HT-29 (cell line): ENCODE results near the gene IQSEC3. TPM values are rescaled to one million over a fixed set of nuclear protein-coding genes. Genes with fewer than 3 reads are reported as not detected.
"Not testable (repeated sequence)": the region's sequence is repeated elsewhere in the genome, so short reads cannot be mapped to it uniquely, and the experiment has no call there.

ENCODE experiments used
- DNase-seq: peaks from one replicate; pipeline ENCODE4 v3.0.0-alpha.2; 2015; ENCODE audit warnings: low spot score
- total RNA-seq: library from RNA; depleted of rRNA; stranded (reverse); fragments of >200 nt; shearing (Covaris generic); gene quantifications from 2 replicates; pipeline ENCODE4 v1.2.3, GENCODE V29; 2014; rRNA removed

Gene IQSEC3
- not detected in 2 replicates for total RNA-seq

DNA sequence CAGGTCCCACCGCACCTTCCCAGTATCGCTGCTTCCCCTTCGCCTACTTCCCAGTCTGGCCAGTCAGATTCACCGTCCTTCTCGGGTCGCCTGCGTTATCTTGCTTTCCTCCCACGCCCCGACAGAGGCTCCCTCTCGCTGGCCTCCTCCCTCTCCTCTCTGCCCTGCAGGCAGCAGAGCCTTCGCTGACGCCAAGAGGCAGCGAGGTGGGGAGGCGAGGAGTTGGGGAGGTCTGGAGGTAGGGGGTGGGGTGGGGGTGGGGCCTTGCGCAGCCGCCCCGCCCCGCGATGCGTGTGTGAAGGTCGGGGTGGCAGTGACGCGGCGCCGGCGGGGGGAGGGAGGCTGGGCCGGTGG is at the start of gene IQSEC3:
Gene IQSEC3, plus strand, starts transcription at position 340 of the 354 bp plus-strand sequence. CDS start 116 bp downstream, outside the sequence.
- DNase-seq, result not testable (repeated sequence)

DNA sequence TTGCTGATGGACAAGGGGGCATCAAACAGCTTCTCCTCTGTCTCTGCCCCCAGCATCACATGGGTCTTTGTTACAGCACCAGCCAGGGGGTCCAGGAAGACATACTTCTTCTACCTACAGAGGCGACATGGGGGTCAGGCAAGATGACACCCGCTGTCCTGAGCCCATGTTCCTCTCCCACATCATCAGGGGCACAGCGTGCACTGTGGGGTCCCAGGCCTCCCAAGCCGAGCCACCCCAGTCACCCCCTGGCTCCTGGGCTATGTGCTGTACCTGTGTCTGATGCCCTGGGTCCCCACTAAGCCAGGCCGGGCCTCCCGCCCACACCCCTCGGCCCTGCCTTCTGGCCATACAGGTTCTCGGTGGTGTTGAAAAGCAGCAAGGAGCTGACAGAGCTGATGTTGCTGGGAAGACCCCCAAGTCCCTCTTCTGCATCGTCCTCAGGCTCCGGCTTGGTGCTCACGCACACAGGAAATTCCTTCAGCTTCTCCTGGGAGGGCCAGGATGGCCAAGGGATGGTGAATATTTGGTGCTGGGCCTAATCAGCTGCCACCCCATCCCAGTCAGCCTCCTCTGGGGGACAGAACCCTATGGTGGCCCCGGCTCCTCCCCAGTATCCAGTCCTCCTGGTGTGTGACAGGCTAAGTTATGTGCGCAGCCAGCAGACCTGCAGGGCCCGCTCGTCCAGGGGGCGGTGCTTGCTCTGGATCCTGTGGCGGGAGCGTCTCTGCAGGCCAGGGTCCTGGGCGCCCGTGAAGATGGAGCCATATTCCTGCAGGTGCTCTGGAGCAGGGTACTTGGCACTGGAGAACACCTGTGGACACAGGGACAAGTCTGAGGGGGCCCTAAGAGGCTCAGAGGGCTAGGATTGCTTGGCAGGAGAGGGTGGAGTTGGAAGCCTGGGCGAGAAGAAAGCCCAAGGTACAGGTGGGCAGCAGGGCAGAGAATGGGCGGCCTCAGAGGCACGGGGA is 48.9 kb upstream of the IQSEC3 start:
- not testable (repeated sequence) for DNase-seq

DNA sequence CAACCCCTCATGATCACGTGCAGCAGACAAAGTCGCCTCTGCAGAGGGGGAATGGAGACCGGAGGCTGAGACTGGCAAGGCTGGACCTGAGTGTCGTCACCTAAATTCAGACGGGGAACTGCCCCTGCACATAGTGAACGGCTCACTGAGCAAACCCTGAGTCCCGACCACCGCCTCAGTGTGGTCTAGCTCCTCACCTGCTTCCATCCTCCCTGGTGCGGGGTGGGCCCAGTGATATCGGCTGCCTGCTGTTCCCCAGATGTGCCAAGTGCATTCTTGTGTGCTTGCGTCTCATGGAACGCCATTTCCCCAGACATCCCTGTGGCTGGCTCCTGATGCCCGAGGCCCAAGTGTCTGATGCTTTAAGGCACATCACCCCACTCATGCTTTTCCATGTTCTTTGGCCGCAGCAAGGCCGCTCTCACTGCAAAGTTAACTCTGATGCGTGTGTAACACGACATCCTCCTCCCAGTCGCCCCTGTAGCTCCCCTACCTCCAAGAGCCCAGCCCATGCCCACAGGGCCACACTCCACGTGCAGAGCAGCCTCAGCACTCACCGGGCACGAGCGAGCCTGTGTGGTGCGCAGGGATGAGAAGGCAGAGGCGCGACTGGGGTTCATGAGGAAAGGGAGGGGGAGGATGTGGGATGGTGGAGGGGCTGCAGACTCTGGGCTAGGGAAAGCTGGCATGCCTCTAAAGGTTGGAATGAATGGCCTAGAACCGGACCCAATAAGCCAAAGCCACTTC is 47.6 kb upstream of the IQSEC3 start:
- DNase-seq, result not testable (repeated sequence)

DNA sequence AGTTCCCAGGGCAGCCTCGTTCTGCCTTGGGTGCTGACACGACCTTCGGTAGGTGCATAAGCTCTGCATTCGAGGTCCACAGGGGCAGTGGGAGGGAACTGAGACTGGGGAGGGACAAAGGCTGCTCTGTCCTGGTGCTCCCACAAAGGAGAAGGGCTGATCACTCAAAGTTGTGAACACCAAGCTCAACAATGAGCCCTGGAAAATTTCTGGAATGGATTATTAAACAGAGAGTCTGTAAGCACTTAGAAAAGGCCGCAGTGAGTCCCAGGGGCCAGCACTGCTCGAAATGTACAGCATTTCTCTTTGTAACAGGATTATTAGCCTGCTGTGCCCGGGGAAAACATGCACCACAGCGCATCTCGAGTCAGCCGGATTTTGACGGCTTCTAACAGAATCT is 46.7 kb upstream of the IQSEC3 start:
- not testable (repeated sequence) for DNase-seq

DNA sequence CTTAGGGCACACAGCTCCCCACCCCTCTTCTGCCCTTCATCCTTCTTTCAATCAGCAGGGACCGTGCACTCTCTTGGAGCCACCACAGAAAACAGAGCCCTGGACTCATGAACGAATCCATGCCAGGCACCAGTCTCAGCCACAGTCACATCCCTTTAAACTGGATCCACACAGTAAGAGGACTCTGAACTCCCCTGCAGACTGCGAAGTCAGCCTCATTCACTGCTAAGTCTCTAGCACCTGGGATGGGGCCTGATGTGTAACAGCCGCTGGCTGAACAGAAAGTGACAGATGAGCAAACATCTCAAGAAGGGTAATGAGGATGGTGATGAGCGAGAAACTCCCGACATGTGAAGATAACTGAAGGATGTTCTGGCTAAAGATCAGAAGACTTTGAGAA is 45.8 kb upstream of the IQSEC3 start:
- DNase-seq, result no peak

DNA sequence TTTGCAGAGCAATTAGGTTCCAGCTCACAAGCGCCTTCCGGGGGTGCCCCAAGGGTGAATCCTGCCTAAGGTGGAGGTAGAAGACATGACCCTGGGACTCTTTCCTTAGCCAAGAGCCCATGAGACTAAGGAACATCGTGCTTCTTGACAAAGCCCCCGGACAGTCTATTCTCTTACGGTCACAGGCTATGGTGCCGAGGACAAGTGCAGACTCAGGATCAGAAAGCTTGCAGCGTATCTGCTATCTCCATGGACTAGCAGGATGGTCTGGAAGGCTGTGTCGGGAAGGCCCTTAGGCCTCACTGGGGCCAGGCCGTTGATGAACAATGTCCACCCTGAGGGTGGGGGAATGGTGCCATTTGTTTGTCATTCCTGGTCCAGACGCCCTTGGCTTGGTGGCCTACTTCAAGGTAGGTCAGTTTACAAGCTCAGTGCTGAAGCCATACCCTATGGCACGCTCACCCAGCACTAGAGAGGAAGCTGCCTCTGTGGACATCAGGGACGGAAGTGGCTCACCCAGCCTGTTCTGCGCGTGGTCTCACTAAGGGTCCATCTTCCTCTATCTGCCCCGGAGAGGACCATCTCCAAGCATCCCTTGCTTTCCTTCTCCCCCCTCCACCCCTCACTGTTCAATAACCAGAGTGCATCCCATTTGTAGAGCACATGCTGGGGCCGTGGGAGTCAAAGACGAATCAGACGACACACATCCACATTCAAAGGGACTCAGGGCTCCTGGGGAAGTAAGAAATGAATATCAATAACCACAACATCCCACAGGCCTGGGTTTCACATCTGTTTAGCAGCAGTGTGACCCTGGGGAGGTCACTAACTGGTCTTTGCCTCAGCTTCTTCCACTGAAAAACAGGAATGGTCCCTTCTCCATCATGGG is 45.0 kb upstream of the IQSEC3 start:
- DNase-seq, result no peak

DNA sequence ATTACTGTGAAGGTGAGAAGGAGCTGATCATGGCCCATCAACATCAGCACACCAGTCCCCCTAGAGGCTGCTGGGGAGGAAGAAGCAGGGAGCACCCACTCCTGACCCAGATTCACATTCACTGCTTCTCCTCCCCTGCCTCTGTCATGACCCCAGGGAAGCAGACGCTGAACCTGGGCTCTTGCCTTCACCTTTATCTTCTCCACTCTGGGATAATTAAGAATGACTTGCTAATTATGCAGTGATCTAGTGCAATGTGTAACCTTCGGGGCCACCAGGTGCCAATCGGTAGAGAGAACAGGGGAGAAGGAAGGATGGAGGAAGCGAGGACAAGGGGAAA is 44.4 kb upstream of the IQSEC3 start:
- DNase-seq, result no peak

DNA sequence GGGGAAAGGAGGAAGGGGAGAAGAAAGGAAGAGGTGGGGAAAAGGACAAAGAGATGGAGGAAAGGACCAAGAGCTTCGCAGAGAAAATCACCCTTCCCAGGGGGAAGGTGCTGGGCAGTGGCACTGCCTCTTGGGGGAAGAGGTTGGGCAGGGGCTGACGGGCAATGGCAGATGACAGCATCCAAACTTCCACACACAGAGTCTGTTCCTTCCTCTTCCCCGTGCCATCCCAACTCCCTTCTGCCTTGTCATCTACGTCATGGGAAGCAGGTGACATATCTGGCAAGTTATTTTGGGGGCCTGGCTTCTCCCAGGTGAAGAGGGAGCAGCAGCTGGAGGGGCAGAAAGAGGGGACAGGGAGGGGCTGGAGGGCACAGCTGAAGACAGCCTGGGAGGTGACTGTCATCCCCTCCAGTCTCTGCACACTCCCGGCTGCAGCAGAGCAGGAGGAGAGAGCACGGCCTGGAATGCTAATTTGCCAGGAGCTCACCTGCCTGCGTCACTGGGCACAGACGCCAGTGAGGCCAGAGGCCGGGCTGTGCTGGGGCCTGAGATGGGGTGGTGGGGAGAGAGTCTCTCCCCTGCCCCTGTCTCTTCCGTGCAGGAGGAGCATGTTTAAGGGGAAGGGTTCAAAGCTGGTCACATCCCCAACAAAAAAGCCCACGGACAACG is 43.9 kb upstream of the IQSEC3 start:
- DNase-seq, result no peak

DNA sequence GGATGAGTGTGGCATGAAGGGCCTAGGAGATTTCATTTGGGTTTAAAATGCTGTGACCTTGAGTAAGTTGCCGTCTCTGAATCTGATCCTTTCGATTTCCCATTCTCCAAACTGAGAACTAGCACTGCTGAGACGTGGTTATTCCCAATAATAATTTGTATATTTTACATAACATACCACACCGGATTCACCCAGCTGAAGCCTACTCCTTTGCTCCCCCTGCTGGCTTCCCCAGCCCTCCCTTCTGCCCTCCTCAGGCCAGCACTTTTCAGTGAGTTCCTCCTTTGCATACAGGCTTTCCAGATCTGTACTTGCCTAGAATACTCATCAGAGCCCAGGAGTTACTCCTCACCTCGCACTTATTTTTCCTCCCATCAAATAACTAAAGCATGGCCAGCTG is 38.7 kb upstream of the IQSEC3 start:
- not testable (repeated sequence) for DNase-seq

DNA sequence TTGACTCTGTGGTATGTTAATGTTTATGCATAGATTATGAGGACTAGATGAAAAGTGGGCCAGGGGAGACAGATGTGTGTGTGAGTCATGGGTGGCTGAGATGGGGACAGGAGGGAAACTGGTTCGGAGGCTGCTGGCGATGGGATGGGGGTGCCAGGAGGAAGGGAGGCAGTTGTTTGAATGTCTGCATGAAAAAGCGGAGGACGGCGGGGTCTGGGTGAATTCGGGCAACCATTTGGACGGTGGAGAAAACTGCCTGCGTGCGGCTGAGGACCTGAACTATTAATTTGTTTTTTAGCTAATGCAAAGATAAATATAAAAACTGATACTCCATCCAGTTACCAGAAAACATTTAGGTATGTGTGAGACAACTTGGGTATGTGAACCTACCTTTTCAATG is 27.8 kb upstream of the IQSEC3 start:
- DNase-seq, result not testable (repeated sequence)

DNA sequence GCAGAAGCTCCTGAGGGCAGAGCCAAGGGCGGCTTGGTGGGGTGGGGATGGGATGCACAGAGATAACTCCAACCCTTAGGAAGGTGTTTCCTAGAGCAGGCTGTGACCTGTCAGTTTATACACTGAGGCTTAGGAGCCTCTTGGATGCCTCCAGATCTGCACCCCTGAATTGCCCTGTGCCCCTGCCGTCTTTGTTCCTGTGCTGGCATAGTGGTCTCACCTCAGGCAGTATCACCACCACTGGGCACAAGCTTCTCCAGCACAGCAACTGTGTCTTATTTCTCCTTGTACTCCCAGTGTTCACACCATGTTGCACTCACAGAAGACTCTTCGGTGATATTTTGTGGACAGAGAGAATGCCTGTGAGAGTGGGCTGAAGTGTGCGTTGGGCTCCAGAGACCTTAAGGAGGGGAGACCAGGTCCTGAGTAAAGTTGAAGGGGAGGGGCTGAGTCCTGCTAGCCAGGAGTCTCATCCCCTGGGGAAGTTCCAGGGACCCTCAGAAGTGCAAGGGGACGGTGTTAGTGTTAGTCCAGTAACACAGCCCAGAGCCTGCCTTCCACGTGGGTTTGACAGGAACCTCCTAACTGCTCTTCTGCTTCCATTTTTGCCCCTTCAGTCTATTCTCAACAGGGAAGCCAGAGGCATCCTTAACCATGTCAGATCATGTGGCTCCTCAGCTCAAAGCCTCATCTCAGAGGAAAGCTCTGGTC is 26.9 kb upstream of the IQSEC3 start:
- DNase-seq, result not testable (repeated sequence)

DNA sequence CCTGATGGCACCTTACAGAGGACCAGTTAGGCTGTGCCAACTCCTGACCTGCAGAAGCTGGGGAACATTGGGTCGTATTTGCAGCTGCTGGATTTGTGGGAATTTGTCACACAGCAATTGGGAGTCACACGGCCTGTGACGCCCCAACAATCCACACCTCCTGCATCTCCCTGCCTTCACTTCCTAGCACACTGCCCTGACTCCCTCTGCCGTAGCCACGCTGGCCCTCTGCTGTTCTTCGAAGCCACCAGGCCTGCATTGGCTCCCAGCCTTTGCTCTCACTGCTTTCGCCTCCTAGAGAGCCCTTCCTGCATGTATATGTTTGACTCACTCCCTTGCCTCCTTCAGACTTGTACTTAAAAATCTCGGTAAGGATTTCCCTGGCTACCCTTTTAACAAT is 22.2 kb upstream of the IQSEC3 start:
- DNase-seq, result not testable (repeated sequence)

DNA sequence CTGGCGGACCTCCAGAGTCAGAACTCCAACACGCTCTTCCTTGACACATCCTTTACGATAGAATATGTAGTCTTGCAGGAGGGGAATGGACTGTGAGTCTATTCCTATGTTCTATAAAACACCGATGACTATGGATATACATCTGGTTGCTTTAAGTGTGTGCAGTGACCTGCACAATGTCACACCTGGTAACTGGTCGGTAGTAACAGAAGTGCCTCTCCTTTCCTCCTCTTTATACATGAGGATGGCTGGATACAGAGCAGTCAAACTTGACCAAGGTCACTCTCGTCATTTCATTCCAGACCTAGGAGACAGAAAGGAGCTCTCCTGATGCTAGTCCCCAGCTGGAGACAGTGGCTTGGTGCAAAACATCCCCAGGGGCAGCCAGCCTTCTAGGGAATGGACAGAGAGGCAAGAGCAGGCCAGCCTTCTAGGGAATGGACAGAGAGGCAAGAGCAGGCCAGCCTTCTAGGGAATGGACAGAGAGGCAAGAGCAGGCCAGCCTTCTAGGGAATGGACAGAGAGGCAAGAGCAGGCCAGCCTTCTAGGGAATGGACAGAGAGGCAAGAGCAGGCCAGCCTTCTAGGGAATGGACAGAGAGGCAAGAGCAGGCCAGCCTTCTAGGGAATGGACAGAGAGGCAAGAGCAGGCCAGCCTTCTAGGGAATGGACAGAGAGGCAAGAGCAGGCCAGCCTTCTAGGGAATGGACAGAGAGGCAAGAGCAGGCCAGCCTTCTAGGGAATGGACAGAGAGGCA is 21.2 kb upstream of the IQSEC3 start:
- DNase-seq, result not testable (repeated sequence)

DNA sequence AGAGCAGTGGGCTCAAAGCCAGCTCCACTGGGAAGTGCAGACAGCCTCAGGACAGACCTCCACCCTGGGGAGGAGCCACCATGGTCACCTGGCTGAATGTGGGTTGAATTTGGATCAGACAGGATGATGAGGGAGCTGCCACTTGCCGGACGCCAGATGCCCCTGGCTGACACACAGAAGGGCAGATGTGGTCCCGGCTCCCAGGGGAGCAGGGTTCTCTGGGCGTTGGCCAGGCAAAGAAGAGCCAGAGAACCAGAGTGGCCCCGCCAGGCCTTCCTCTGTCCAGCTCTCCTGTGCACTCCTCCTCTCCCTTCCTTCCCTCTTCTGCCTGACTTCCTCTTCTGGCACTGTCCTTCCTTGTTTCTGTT is 20.6 kb upstream of the IQSEC3 start:
- DNase-seq, result not testable (repeated sequence)

DNA sequence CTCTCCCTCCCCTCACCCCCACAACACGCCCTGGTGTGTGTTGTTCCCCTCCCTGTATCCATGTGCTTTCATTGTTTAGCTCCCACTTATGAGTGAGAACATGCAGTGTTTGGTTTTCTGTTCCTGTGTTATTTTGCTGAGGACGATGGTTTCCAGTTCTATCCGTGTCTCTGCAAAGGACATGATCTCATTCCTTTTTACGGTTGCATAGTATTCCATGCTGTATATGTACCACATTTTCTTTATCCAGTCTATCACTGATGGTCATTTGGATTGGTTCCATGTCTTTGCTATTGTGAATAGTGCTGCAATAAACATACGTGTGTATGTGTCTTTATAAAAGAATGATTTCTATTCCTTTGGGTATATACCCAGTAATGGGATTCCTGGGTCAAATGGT is 20.0 kb upstream of the IQSEC3 start:
- not testable (repeated sequence) for DNase-seq

DNA sequence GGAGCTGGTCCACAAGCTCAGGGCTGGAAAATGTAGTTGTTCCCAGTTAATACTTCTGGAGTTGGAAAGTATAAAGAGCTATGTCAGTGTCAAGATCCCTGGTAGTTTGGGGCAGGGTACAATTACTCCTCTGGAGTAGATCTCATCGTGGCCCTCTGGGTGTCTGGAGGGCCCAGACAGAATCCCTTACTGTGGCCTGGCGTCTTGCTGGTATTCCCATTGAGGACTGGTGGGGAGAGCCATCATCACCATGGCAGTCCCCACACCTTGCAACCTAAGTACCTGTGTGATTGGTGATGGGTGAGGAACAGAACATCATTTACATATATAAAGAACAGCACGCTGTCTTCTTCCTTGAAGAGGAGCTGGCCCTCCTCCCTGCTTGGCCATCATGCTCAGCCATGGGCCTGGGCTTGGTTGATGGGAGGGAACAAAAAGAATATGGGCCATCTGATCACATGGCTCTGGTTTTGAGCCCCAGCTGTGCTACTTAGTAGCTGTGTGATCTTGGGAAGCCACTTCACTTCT is 18.8 kb upstream of the IQSEC3 start:
- DNase-seq, result not testable (repeated sequence)

DNA sequence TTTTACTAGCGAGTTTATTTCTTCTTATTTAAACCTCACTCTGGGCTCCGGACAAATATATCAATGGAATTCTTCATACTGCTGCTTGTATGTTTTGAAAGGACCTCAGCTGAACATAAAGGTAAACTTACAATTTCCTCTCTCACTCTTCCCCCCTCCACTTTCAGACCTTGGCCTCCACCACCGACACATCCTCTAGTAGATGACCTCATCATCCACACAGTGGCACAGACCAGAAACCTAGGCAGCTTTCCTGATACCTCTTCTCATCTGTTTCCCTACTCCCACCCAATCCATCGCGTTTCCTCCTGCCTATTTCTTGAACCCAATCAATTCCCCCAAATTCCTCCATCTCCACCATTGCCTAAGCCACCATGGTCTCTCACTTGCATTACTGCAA is 17.4 kb upstream of the IQSEC3 start:
- not testable (repeated sequence) for DNase-seq

DNA sequence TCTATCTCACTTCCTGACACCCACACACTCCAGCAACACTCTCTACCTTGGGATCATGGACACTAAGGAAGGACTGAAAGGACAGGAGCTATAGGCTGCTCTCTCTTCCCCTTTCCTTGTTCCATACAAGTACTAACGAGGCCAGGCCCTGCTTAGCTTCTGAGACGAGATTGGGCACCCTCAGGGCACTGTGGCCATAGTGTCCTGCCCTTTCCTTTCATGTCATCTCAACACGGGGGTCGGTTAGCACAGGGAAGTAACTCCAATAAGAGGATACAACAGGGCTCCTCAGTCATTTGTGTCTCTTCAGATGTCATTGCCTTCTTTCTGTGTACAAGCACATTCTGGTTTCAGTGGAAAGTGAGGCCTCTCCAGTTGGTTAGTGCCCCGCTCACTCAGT is 15.5 kb upstream of the IQSEC3 start:
- DNase-seq, result not testable (repeated sequence)

DNA sequence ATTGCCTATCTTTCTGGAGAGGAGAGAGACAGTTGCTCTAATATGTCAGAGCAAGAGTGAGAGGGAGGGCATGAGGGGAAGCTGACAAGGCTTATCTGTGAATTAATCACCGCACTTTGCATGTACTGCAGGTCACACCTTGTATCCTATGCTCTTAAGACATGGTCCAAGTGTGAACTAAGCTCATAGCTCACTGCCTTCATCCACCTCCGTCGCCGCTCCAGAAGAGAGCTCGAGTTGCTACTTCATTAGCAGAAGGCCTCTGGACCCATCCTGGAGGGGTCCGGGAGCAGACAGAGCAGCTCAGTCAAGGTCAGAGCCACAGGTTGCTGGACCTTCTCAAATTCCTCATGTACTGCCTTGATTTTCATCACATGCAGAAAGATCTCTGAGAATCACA is 14.6 kb upstream of the IQSEC3 start:
- DNase-seq, result not testable (repeated sequence)
